Femur (tissue), 1 donor: Measurements from ENCODE around the gene RPA1.
"Not testable (repeated sequence)": the region's sequence is repeated elsewhere in the genome, so short reads cannot be mapped to it uniquely, and the experiment has no call there.

Experiments
- DNase-seq: peaks from one replicate; pipeline ENCODE4 v3.0.0-alpha.2; 2017

Gene RPA1

GRCh38 chr17:1829592-1830257 is at the start of gene RPA1, which contains the start of gene SMYD4:
Gene RPA1, plus strand, starts transcription at chr17:1830005. Its CDS starts 89 bp downstream, at chr17:1830094.
Gene SMYD4, minus strand, starts transcription at chr17:1829902. Its CDS starts 1,908 bp downstream, at chr17:1827994.
- DNase-seq, result peak; percentile 93

GRCh38 chr17:1782171-1782567 is 47.6 kb upstream of the RPA1 start:
- no peak for DNase-seq

- DNase-seq, result no peak
These were observed 46.5 kb upstream of the RPA1 start for GRCh38 chr17:1783271-1783670.

GRCh38 chr17:1783834-1784611 is 45.8 kb upstream of the RPA1 start:
- DNase-seq, result peak; percentile 86

- no peak for DNase-seq
These were observed 43.9 kb upstream of the RPA1 start for GRCh38 chr17:1785930-1786329.

GRCh38 chr17:1786708-1787107 is 43.1 kb upstream of the RPA1 start:
- DNase-seq, result no peak

- no peak for DNase-seq
These were observed 42.4 kb upstream of the RPA1 start for GRCh38 chr17:1787301-1787902.

GRCh38 chr17:1789936-1790335 is 39.9 kb upstream of the RPA1 start:
- no peak for DNase-seq

GRCh38 chr17:1792495-1793446 is 37.0 kb upstream of the RPA1 start:
- no peak for DNase-seq

GRCh38 chr17:1793447-1793806 is 36.4 kb upstream of the RPA1 start:
- no peak for DNase-seq

- peak; percentile 27 for DNase-seq
These were observed 33.0 kb upstream of the RPA1 start for GRCh38 chr17:1796800-1797199.

GRCh38 chr17:1797323-1797722 is 32.5 kb upstream of the RPA1 start:
- no peak for DNase-seq

GRCh38 chr17:1797846-1798245 is 32.0 kb upstream of the RPA1 start:
- not testable (repeated sequence) for DNase-seq

GRCh38 chr17:1800240-1800639 is 29.6 kb upstream of the RPA1 start:
- DNase-seq, result no peak

GRCh38 chr17:1800712-1801111 is 29.1 kb upstream of the RPA1 start:
- peak; percentile 28 for DNase-seq

GRCh38 chr17:1802429-1802828 is 27.4 kb upstream of the RPA1 start:
- no peak for DNase-seq

- no peak for DNase-seq
These were observed 26.5 kb upstream of the RPA1 start for GRCh38 chr17:1803280-1803679.

- DNase-seq, result no peak
These were observed 21.9 kb upstream of the RPA1 start for GRCh38 chr17:1807890-1808289.

- no peak for DNase-seq
These were observed 21.2 kb upstream of the RPA1 start for GRCh38 chr17:1808644-1809043.

GRCh38 chr17:1809815-1810214 is 20.0 kb upstream of the RPA1 start:
- DNase-seq, result not testable (repeated sequence)

- DNase-seq, result no peak
These were observed 19.2 kb upstream of the RPA1 start for GRCh38 chr17:1810450-1811103.

- DNase-seq, result no peak
These were observed 16.7 kb upstream of the RPA1 start for GRCh38 chr17:1813088-1813487.
